Karpas-422 (cell line): Measurements from ENCODE around the gene CPED1. TPM values are rescaled to one million over a fixed set of nuclear protein-coding genes. Genes with fewer than 3 reads are reported as not detected.

Experiments used
- DNase-seq: peaks from one replicate; pipeline ENCODE4 v3.0.0-alpha.2; 2015
- H2AFZ ChIP-seq: fragments of 200-600 bp; sonication (generic); 2 replicates; pipeline ENCODE4 v1.6.1; 2014; ENCODE audit warnings: antibody characterized with exemption, low read length, mixed read lengths
- H3K27ac ChIP-seq: fragments of 200-600 bp; sonication (generic); 2 replicates; pipeline ENCODE4 v1.5.1; 2014; ENCODE audit warnings: mild to moderate bottlenecking, low read length, moderate library complexity
- H3K27me3 ChIP-seq: fragments of 200-600 bp; sonication (generic); 2 replicates; pipeline ENCODE4 v1.6.1; 2014; ENCODE audit warnings: low read length, mixed read lengths
- H3K36me3 ChIP-seq: fragments of 200-600 bp; sonication (generic); 2 replicates; pipeline ENCODE4 v1.6.1; 2014; ENCODE audit warnings: low read length, mixed read lengths; ENCODE audit not compliant: insufficient read depth
- H3K4me1 ChIP-seq: fragments of 200-600 bp; sonication (generic); 2 replicates; pipeline ENCODE4 v1.6.1; 2014; ENCODE audit warnings: mild to moderate bottlenecking, low read length, mixed read lengths
- H3K4me2 ChIP-seq: fragments of 200-600 bp; sonication (generic); 2 replicates; pipeline ENCODE4 v1.6.1; 2014; ENCODE audit warnings: low read length, low read depth, mild to moderate bottlenecking; ENCODE audit not compliant: poor library complexity, severe bottlenecking
- H3K4me3 ChIP-seq: fragments of 200-600 bp; sonication (generic); 2 replicates; pipeline ENCODE4 v1.5.1; 2014; ENCODE audit warnings: mild to moderate bottlenecking, antibody characterized with exemption, low read length, mixed read lengths
- H3K79me2 ChIP-seq: fragments of 200-600 bp; sonication (generic); 2 replicates; pipeline ENCODE4 v1.6.1; 2014; ENCODE audit warnings: mild to moderate bottlenecking, low read length, mixed read lengths
- H3K9ac ChIP-seq: fragments of 200-600 bp; sonication (generic); 2 replicates; pipeline ENCODE4 v1.6.0; 2014; ENCODE audit warnings: low read length
- H3K9me2 ChIP-seq: fragments of 200-600 bp; sonication (generic), shearing (Covaris generic); replicated peaks from 2 replicates; pipeline ENCODE4 v1.6.0; 2014; ENCODE audit warnings: mild to moderate bottlenecking, low read length, moderate library complexity; ENCODE audit not compliant: insufficient read depth
- H3K9me3 ChIP-seq: fragments of 300-700, 200-600 bp; sonication (generic); 2 replicates; pipeline ENCODE4 v1.6.1; 2014; ENCODE audit warnings: low read length, mixed read lengths
- H4K20me1 ChIP-seq: fragments of 200-600 bp; sonication (generic); 2 replicates; pipeline ENCODE4 v1.6.1; 2014; ENCODE audit warnings: mild to moderate bottlenecking, antibody characterized with exemption, low read length, low read depth; ENCODE audit not compliant: insufficient read depth
- total RNA-seq: library from RNA; depleted of rRNA; stranded (reverse); fragments of >200 nt; shearing (Covaris generic); gene quantifications from 2 replicates; pipeline ENCODE4 v1.2.3, GENCODE V29; 2014; ENCODE audit warnings: low replicate concordance

Gene CPED1
- total RNA-seq, 1 experiment from 2014 or later: 0.04 TPM

DNA sequence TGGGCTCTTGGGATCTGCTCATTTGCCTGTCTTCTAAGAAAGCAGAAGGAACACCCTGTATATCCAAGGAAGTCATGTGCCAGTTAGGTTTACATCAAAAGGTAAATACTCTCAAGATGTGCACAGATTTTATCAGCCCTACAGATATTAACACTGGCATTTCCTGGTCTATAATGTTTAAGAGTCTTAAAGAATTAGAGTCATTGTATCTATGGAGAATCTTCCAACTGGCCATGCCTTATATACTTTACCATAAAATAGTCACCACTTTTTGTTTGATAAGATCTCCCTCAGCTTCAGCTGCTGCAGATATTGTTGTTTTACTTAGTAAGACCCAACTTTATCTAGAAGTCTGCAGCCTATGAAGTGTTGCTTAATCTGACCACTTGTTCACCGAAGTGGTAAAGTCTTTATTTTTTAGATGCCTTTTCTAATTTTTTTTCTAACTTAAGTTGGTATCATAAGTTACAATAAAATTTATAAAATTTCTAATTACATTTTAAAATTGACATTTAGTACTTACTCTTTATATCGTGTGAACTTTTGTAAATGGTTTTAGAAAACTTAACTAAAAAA lies 58.5 kb downstream of the CPED1 start:
- H3K4me1 ChIP-seq: no peaks in the 10 kb centered on the region
- no peak overlapping the region for H3K27ac ChIP-seq
- no peaks in the 10 kb centered on the region for H3K36me3 ChIP-seq
- no peak overlapping the region for H3K4me3 ChIP-seq
- no peaks in the 10 kb centered on the region for H3K27me3 ChIP-seq
- no peak overlapping the region for H3K4me2 ChIP-seq
- H3K9ac ChIP-seq: no peak overlapping the region
- H4K20me1 ChIP-seq: no peaks in the 10 kb centered on the region
- H2AFZ ChIP-seq: no peak overlapping the region
- no peak for DNase-seq
- no peaks in the 10 kb centered on the region for H3K79me2 ChIP-seq
- no peaks in the 10 kb centered on the region for H3K9me3 ChIP-seq
- H3K9me2 ChIP-seq: no peaks in the 10 kb centered on the region

DNA sequence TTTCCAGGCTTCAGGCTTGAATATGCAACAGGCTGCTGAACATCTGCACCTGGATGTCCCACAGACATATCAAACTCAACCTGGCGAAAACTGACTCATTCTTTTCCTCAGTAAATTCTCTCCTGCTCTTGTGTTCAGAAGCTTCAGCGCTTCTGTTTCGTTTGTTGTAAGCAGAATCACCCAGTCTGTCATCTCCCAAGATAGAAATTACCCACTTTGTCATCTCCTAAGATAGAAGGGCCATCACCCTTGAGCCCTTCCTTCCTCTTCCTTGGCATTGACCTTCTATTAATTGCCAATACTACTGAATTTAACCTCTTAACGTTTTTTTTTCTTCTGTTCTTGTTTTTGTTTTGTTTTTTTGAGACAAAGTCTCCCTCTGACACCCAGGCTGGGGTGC lies 59.7 kb downstream of the CPED1 start:
- H3K4me3 ChIP-seq: no peak overlapping the region
- no peaks in the 10 kb centered on the region for H3K36me3 ChIP-seq
- no peaks in the 10 kb centered on the region for H3K27me3 ChIP-seq
- DNase-seq: no peak
- H2AFZ ChIP-seq: no peak overlapping the region
- H3K4me1 ChIP-seq: no peaks in the 10 kb centered on the region
- no peaks in the 10 kb centered on the region for H4K20me1 ChIP-seq
- H3K9me2 ChIP-seq: no peaks in the 10 kb centered on the region
- no peak overlapping the region for H3K27ac ChIP-seq
- H3K79me2 ChIP-seq: no peaks in the 10 kb centered on the region
- no peak overlapping the region for H3K4me2 ChIP-seq
- H3K9ac ChIP-seq: no peak overlapping the region
- H3K9me3 ChIP-seq: no peaks in the 10 kb centered on the region

DNA sequence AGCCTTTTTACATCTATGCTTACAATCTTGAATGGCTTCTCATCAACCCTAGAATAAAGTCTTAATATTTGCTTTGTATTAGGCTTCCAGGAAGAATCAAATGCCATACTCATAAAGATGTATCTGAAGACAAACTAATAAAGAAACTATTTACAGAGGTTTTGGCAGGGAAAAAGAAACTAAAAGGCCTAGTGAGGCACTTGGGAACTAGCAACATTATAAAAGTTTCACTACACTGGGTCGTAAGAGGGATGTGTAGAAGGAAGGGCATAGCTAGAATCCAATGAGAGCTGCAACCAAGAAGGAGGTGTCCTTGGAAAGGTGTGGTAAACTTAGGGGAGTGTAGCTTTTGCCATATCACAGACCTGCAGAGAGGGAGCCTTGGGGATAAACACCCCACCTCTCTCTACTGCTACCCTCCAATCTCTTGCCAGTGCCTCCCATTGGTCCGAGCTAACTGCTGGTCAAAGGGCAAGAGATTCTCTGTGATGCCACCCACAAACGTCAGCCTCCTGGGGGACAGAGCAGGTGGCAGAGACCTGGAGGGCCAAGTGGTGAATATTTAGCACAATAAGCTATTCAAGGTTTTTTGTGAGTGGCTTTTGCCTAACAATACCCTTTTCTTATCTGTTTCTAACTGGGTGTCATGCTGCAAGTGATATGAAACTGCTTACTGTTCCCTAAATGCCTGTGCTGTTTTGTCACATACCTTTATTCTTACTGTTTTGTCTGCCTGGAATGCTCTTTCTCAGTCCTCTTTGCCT lies 60.7 kb downstream of the CPED1 start:
- no peaks in the 10 kb centered on the region for H3K4me1 ChIP-seq
- no peak overlapping the region for H3K4me3 ChIP-seq
- H3K27ac ChIP-seq: no peak overlapping the region
- no peaks in the 10 kb centered on the region for H3K36me3 ChIP-seq
- DNase-seq: no peak
- no peak overlapping the region for H2AFZ ChIP-seq
- no peaks in the 10 kb centered on the region for H3K27me3 ChIP-seq
- no peaks in the 10 kb centered on the region for H4K20me1 ChIP-seq
- H3K9me2 ChIP-seq: no peaks in the 10 kb centered on the region
- H3K9ac ChIP-seq: no peak overlapping the region
- H3K4me2 ChIP-seq: no peak overlapping the region
- no peaks in the 10 kb centered on the region for H3K79me2 ChIP-seq
- H3K9me3 ChIP-seq: no peaks in the 10 kb centered on the region

DNA sequence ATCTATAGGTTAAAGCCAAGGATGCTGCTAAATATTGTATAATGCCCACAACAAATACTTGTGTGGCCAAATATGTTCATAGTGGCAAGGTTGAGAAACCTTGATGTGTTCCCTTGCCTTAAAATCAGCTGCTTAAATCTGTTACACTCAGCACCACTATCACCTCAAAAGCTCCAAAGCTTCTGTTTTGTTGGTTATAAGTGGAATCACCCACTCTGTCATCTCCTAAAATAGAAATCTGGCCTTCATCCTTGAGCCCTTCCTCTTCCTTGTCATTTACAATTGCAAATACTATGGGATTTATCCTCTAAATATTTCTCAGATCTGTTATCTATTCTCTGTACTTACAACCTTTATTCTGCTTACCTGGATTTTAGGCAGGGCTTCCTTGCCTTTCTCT lies 61.4 kb downstream of the CPED1 start:
- no peak for DNase-seq
- no peak overlapping the region for H3K27ac ChIP-seq
- H4K20me1 ChIP-seq: no peaks in the 10 kb centered on the region
- H3K27me3 ChIP-seq: no peaks in the 10 kb centered on the region
- H3K9me2 ChIP-seq: no peaks in the 10 kb centered on the region
- no peak overlapping the region for H3K4me2 ChIP-seq
- no peak overlapping the region for H2AFZ ChIP-seq
- H3K4me3 ChIP-seq: no peak overlapping the region
- no peaks in the 10 kb centered on the region for H3K9me3 ChIP-seq
- H3K36me3 ChIP-seq: no peaks in the 10 kb centered on the region
- no peaks in the 10 kb centered on the region for H3K79me2 ChIP-seq
- H3K4me1 ChIP-seq: no peaks in the 10 kb centered on the region
- H3K9ac ChIP-seq: no peak overlapping the region

GRCh38 chr7:121053219-121053618 lies 64.7 kb downstream of the CPED1 start:
- DNase-seq: no peak
- H3K27ac ChIP-seq: no peak overlapping the region
- H3K4me2 ChIP-seq: no peak overlapping the region
- H3K79me2 ChIP-seq: no peaks in the 10 kb centered on the region
- H3K27me3 ChIP-seq: no peaks in the 10 kb centered on the region
- H4K20me1 ChIP-seq: no peaks in the 10 kb centered on the region
- H3K4me1 ChIP-seq: no peaks in the 10 kb centered on the region
- H3K9ac ChIP-seq: no peak overlapping the region
- no peak overlapping the region for H3K4me3 ChIP-seq
- H3K36me3 ChIP-seq: no peaks in the 10 kb centered on the region
- H3K9me3 ChIP-seq: no peaks in the 10 kb centered on the region
- H3K9me2 ChIP-seq: no peaks in the 10 kb centered on the region
- H2AFZ ChIP-seq: no peak overlapping the region

DNA sequence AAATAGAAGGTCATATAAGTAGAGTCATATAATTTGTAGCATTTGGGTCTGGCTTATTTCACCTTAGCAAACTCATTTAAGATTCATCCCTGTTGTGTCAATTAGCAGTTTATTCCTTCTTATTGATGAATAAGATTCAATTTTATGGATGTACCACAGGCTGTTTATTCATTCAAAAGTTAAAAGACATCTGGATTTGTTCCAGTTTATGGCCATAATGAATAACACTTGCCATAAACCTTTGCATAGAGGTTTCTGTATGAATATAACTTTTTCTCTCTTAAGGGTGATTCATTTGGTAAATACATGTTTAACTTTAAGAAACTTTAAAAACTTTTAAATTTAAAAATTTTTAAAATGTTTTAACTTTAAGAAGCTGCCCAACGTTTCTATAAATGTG lies 66.4 kb downstream of the CPED1 start:
- Histone ChIP-seq H3K79me2 (no peaks in the 10 kb centered on the region), H3K4me1 (no peaks in the 10 kb centered on the region), H3K4me3 (no peak overlapping the region), H3K9me2 (no peaks in the 10 kb centered on the region), H3K27ac (no peak overlapping the region), H3K27me3 (no peaks in the 10 kb centered on the region), H3K36me3 (no peaks in the 10 kb centered on the region), H2AFZ (no peak overlapping the region), H3K4me2 (no peak overlapping the region), H4K20me1 (no peaks in the 10 kb centered on the region), H3K9me3 (no peaks in the 10 kb centered on the region), H3K9ac (no peak overlapping the region)
- DNase-seq: no peak

GRCh38 chr7:121057878-121058277 lies 69.4 kb downstream of the CPED1 start:
- H3K79me2 ChIP-seq: no peaks in the 10 kb centered on the region
- no peak overlapping the region for H3K27ac ChIP-seq
- H3K9me2 ChIP-seq: no peaks in the 10 kb centered on the region
- no peak overlapping the region for H3K4me3 ChIP-seq
- no peak overlapping the region for H3K9ac ChIP-seq
- H3K4me1 ChIP-seq: no peaks in the 10 kb centered on the region
- no peaks in the 10 kb centered on the region for H4K20me1 ChIP-seq
- DNase-seq: no peak
- no peak overlapping the region for H2AFZ ChIP-seq
- no peak overlapping the region for H3K4me2 ChIP-seq
- no peaks in the 10 kb centered on the region for H3K36me3 ChIP-seq
- no peaks in the 10 kb centered on the region for H3K27me3 ChIP-seq
- no peaks in the 10 kb centered on the region for H3K9me3 ChIP-seq

DNA sequence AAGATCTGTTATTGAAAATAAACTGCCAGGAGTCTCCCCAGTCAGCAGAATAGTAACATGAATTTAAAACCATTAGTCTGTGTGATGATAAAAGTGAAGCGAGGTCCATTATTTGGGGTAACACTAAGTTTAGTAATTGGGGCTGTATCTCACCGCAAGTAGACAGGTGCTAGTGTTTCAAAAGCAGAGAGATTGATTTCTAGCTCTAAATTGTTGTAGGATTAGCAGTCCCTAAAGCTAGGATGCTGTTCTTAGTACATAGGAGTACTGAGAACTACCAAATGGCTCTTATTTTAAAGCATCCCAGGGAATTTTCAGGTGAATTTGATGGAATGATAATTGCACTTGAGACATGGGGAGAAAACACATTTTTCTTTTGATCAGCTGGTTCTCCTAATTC lies 70.5 kb downstream of the CPED1 start:
- no peak overlapping the region for H3K9ac ChIP-seq
- H3K36me3 ChIP-seq: no peaks in the 10 kb centered on the region
- H3K4me3 ChIP-seq: no peak overlapping the region
- no peak overlapping the region for H2AFZ ChIP-seq
- no peak overlapping the region for H3K4me2 ChIP-seq
- H3K27ac ChIP-seq: no peak overlapping the region
- H3K9me2 ChIP-seq: no peaks in the 10 kb centered on the region
- no peaks in the 10 kb centered on the region for H3K79me2 ChIP-seq
- no peak for DNase-seq
- no peaks in the 10 kb centered on the region for H3K9me3 ChIP-seq
- H3K27me3 ChIP-seq: no peaks in the 10 kb centered on the region
- H3K4me1 ChIP-seq: no peaks in the 10 kb centered on the region
- H4K20me1 ChIP-seq: no peaks in the 10 kb centered on the region
